A549 (cell line): ENCODE measurements around the gene CFAP410. TPM values are rescaled to one million over a fixed set of nuclear protein-coding genes. Genes with fewer than 3 reads are reported as not detected.

Experiments
- ATAC-seq, 2 experiments: fragments of 200-7000 bp in 1 of 2; fragments of >200 bp in 1 of 2; cut with Nextera tagmentation in 1 of 2; cut with Tn5 transposase in 1 of 2; 3 replicates each; pipeline versions ENCODE4 v1.8.0 to v1.9.1; 2018 to 2020; ENCODE audit warnings: mild to moderate bottlenecking in 1 of 2, moderate library complexity in 1 of 2
- CTCF ChIA-PET: fragments of 300-600 bp; sonication (Branson Sonifier 250); formaldehyde crosslinking; extraction: SDS; loops from one replicate; lab custom pipeline; 2021; ENCODE audit warnings: antibody characterized with exemption, inconsistent platforms; lab: Yijun Ruan, JAX
- POLR2A ChIA-PET: fragments of 350-600 bp; formaldehyde crosslinking; extraction: SDS; loops from one replicate; lab custom pipeline; 2021; ENCODE audit warnings: antibody characterized with exemption, inconsistent platforms; lab: Yijun Ruan, JAX
- DNase-seq, 2 experiments: peaks; one replicate each; pipeline versions ENCODE4 v3.0.0 to v3.0.0-alpha.2; 2011 to 2016; ENCODE audit warnings: low read depth in 1 of 2, low spot score in 1 of 2
- FAIRE-seq: peaks from 2 replicates; lab custom pipeline; 2011; peaks lifted over from hg19 to GRCh38; lab: Jason Lieb, UNC
- H3K27ac ChIP-seq, 2 experiments: fragments of >200 bp; sonication (Bioruptor Twin); formaldehyde crosslinking; 3 replicates each; pipeline ENCODE4 v1.5.1; 2016 to 2017
- H3K4me1 ChIP-seq: fragments of >200 bp; sonication (Bioruptor Twin); formaldehyde crosslinking; 3 replicates; pipeline ENCODE4 v1.6.1; 2016
- H3K4me2 ChIP-seq: fragments of >200 bp; sonication (Bioruptor Twin); formaldehyde crosslinking; 3 replicates; pipeline ENCODE4 v1.6.1; 2016
- H3K4me3 ChIP-seq: fragments of >200 bp; sonication (Bioruptor Twin); formaldehyde crosslinking; 3 replicates; pipeline ENCODE4 v1.5.1; 2016
- H3K9me3 ChIP-seq: fragments of >200 bp; sonication (Bioruptor Twin); formaldehyde crosslinking; 3 replicates; pipeline ENCODE4 v1.6.1; 2016
- ATOH8 ChIP-seq: fragments of 250-450 bp; sonication (Bioruptor Pico); IDR thresholded peaks from 2 replicates; pipeline ENCODE4 v1.5.0; 2020; ENCODE audit warnings: low read depth, mild to moderate bottlenecking, moderate library complexity
- BCL3 ChIP-seq: fragments of >200 bp; sonication (Bioruptor Twin); formaldehyde crosslinking; IDR thresholded peaks from 3 replicates; pipeline ENCODE4 v1.6.1; 2016
- BHLHE40 ChIP-seq: IDR thresholded peaks from 2 replicates; pipeline ENCODE4 v1.6.1; 2012; ENCODE audit warnings: low read depth, low read length, inconsistent platforms
- CBX8 ChIP-seq: fragments of 200-600 bp; sonication (generic); IDR thresholded peaks from 2 replicates; pipeline ENCODE4 v1.6.1; 2016
- CHD4 ChIP-seq: fragments of 200-600 bp; sonication (generic); IDR thresholded peaks from 2 replicates; pipeline ENCODE4 v1.6.1; 2016; ENCODE audit warnings: antibody characterized with exemption, mild to moderate bottlenecking, borderline replicate concordance
- CTCF ChIP-seq: fragments of >200 bp; sonication (Bioruptor Twin); formaldehyde crosslinking; IDR thresholded peaks from 3 replicates; pipeline ENCODE4 v1.5.1; 2016
- EHF ChIP-seq: fragments of 250-450 bp; sonication (Bioruptor Pico); IDR thresholded peaks from 2 replicates; pipeline ENCODE4 v1.5.0; 2020; ENCODE audit warnings: mild to moderate bottlenecking
- EHMT2 ChIP-seq: fragments of 200-600 bp; sonication (generic); IDR thresholded peaks from 2 replicates; pipeline ENCODE4 v1.6.1; 2016; ENCODE audit warnings: antibody characterized with exemption, low read depth, mild to moderate bottlenecking, moderate library complexity
- ESRRA ChIP-seq: fragments of 150-350 bp; IDR thresholded peaks from 2 replicates; pipeline ENCODE4 v1.6.1; 2014; ENCODE audit warnings: mild to moderate bottlenecking, low read length, borderline replicate concordance
- HDAC2 ChIP-seq: fragments of 200-600 bp; sonication (generic); IDR thresholded peaks from 2 replicates; pipeline ENCODE4 v1.6.1; 2016
- HES2 ChIP-seq: fragments of >200 bp; sonication (Bioruptor Twin); formaldehyde crosslinking; IDR thresholded peaks from 2 replicates; pipeline ENCODE4 v1.6.1; 2016
- HEYL ChIP-seq: fragments of 250-450 bp; sonication (Bioruptor Pico); IDR thresholded peaks from 2 replicates; pipeline ENCODE4 v1.8.0; 2021; ENCODE audit warnings: mild to moderate bottlenecking, moderate library complexity
- HMGXB4 ChIP-seq: fragments of 250-450 bp; sonication (Bioruptor Pico); IDR thresholded peaks from 2 replicates; pipeline ENCODE4 v1.5.0; 2021; ENCODE audit warnings: mild to moderate bottlenecking, moderate library complexity, borderline replicate concordance
- HOXA7 ChIP-seq: fragments of 250-450 bp; sonication (Bioruptor Pico); IDR thresholded peaks from 2 replicates; pipeline ENCODE4 v1.5.0; 2020; ENCODE audit warnings: mild to moderate bottlenecking, moderate library complexity
- JUN ChIP-seq, 2 experiments: fragments of >200 bp; sonication (Bioruptor Twin); formaldehyde crosslinking; IDR thresholded peaks; 2 replicates in 1 of 2; 3 replicates in 1 of 2; pipeline ENCODE4 v1.6.1; 2016 to 2017
- KDM1A ChIP-seq: fragments of 200-600 bp; sonication (generic); IDR thresholded peaks from 2 replicates; pipeline ENCODE4 v1.6.1; 2016; ENCODE audit warnings: low read depth, mild to moderate bottlenecking
- KDM5A ChIP-seq: fragments of 200-600 bp; sonication (generic); IDR thresholded peaks from 2 replicates; pipeline ENCODE4 v1.6.1; 2016; ENCODE audit warnings: antibody characterized with exemption, mild to moderate bottlenecking
- MAZ ChIP-seq: fragments of 150-350 bp; IDR thresholded peaks from 2 replicates; pipeline ENCODE4 v1.6.1; 2014; ENCODE audit warnings: antibody characterized with exemption, low read depth, low read length, borderline replicate concordance
- POLR2A ChIP-seq: IDR thresholded peaks from 2 replicates; pipeline ENCODE4 v1.6.1; 2012; ENCODE audit warnings: mild to moderate bottlenecking, low read length
- RAD21 ChIP-seq, 2 experiments: fragments of >200 bp in 1 of 2; sonication (Bioruptor Twin) in 1 of 2; formaldehyde crosslinking in 1 of 2; IDR thresholded peaks in 1 of 2; conservative IDR thresholded peaks in 1 of 2; 2 replicates in 1 of 2; 3 replicates in 1 of 2; pipeline ENCODE4 v1.6.1; 2012 to 2018; ENCODE audit warnings: inconsistent platforms in 1 of 2
- SMC3 ChIP-seq: fragments of >200 bp; sonication (Bioruptor Twin); formaldehyde crosslinking; IDR thresholded peaks from 3 replicates; pipeline ENCODE4 v1.6.1; 2018; ENCODE audit warnings: inconsistent platforms
- TFCP2L1 ChIP-seq: fragments of 250-450 bp; sonication (Bioruptor Pico); IDR thresholded peaks from 2 replicates; pipeline ENCODE4 v1.5.0; 2021; ENCODE audit warnings: mild to moderate bottlenecking
- TP53 ChIP-seq: fragments of 250-450 bp; sonication (Bioruptor Pico); IDR thresholded peaks from 2 replicates; pipeline ENCODE4 v1.5.0; 2021; ENCODE audit warnings: mild to moderate bottlenecking, moderate library complexity
- ZFP36 ChIP-seq: fragments of 450-650 bp; IDR thresholded peaks from 2 replicates; pipeline ENCODE4 v1.6.1; 2014; ENCODE audit warnings: borderline replicate concordance; ENCODE audit not compliant: partially characterized antibody
- ZSCAN20 ChIP-seq: fragments of 250-450 bp; sonication (Bioruptor Pico); IDR thresholded peaks from 2 replicates; pipeline ENCODE4 v1.8.0; 2022; ENCODE audit warnings: mild to moderate bottlenecking, moderate library complexity
- WGBS: methylation state at CpG from one replicate; pipeline ENCODE4 v1.1.6; 2017; ENCODE audit errors: missing lambda C conversion rate; 5-methylcytosine and 5-hydroxymethylcytosine counted together
- polyA plus RNA-seq, 4 experiments: library from polyadenylated mRNA; depleted of rRNA in 3 of 4; stranded (reverse); fragments of >200 nt; fragmentation: RNase III in 1 of 4; extraction: RNeasy Plus Mini Kit Qiagen cat#74134 plus additional on column Dnase treatment in 1 of 4; gene quantifications; 2 replicates in 3 of 4; 3 replicates in 1 of 4; pipeline ENCODE4 v1.2.3, GENCODE V29; 2011 to 2017

The CFAP410 gene
- polyA plus RNA-seq, 2 of the 4 experiments (the other 2 are of a cell fraction), result 3.2 to 7.1 TPM

- Histone ChIP-seq H3K9me3 (no peaks in the 10 kb centered on the region), H3K4me3 (no peak overlapping the region), H3K4me1 (no peaks in the 10 kb centered on the region)
- no peak for FAIRE-seq
- DNase-seq, result no peak
- POLR2A ChIA-PET, result no interaction called here
- no peak for ATAC-seq
- 91% methylated on average over 19 of the region's 21 CpGs for WGBS
- TF ChIP-seq HOXA7 (no peak), HES2 (no peak), TP53 (CRISPR knock-in tag) (no peak), POLR2A (no peak)
- TF ChIP-seq, all 56 proteins: peak for 0
- CTCF ChIA-PET, result interaction anchor here (1.2 to 3.4 kb wide), 3 partner anchors 8 to 10 kb away, joined by 3 to 15 read pairs (median 6); no protein-coding TSS in a partner anchor
- H3K4me2 ChIP-seq, result no peak overlapping the region
- no peak overlapping the region for H3K27ac ChIP-seq
These were observed 32.1 kb downstream of the CFAP410 start for GRCh38 chr21:44306936-44307704.

- Histone ChIP-seq H3K9me3 (no peaks in the 10 kb centered on the region), H3K4me3 (no peak overlapping the region), H3K4me2 (no peak overlapping the region), H3K27ac (no peak overlapping the region), H3K4me1 (peaks cover 10% of the 10 kb centered on the region; the same call in 1 of the 3 replicates)
- ChIA-PET CTCF (interaction anchor here (0.6 to 3.4 kb wide), 5 partner anchors 9 to 35 kb away, joined by 3 to 15 read pairs (median 8); no protein-coding TSS in a partner anchor), POLR2A (no interaction called here)
- TF ChIP-seq ZSCAN20 (CRISPR knock-in tag) (no peak), HMGXB4 (CRISPR knock-in tag) (no peak), MAZ (no peak), ESRRA (no peak), TFCP2L1 (no peak), BCL3 (no peak)
- no peak for DNase-seq
- WGBS, result 88% methylated on average over 8 of the region's 9 CpGs
- FAIRE-seq, result no peak
- ATAC-seq, result no peak
These were observed 33.5 kb downstream of the CFAP410 start for GRCh38 chr21:44305691-44306090.

- POLR2A ChIA-PET, result no interaction called here
- CTCF ChIA-PET, result interaction anchor here (0.6 to 3.4 kb wide), 9 partner anchors 10 to 436 kb away, joined by 3 to 15 read pairs (median 3); no protein-coding TSS in a partner anchor
- Histone ChIP-seq H3K9me3 (no peaks in the 10 kb centered on the region), H3K4me3 (no peak overlapping the region), H3K27ac (no peak overlapping the region), H3K4me1 (peaks cover 10% of the 10 kb centered on the region; the same call in 1 of the 3 replicates), H3K4me2 (no peak overlapping the region)
- FAIRE-seq (no peak), DNase-seq (peak; percentile 39 to 54), ATAC-seq (peak; percentile 57 to 80; a peak in 4 of 6 replicates)
- no peak for TF ChIP-seq POLR2A
- no peak for TF ChIP-seq ZFP36
- TF ChIP-seq EHF (CRISPR knock-in tag), result no peak
- peak; percentile 48 for TF ChIP-seq CTCF
- no peak for TF ChIP-seq HDAC2
- TF ChIP-seq BCL3, result no peak
- 0 out of 3 replicates have a peak, but pooled peaks have one; percentile 33 for TF ChIP-seq SMC3
- peak in 1 of 2 experiments; percentile 31; a peak in 2 of 5 replicates for TF ChIP-seq RAD21 (conservative IDR thresholded peaks at IDR 0.05 in 1 of 2, IDR thresholded peaks at IDR 0.05 in 1 of 2)
- TF ChIP-seq TFCP2L1, result no peak
- no peak for TF ChIP-seq JUN (IDR thresholded peaks at IDR 0.05)
- TF ChIP-seq CBX8, result no peak
- no peak for TF ChIP-seq KDM5A
- TF ChIP-seq KDM1A, result no peak
- no peak for TF ChIP-seq ZSCAN20 (CRISPR knock-in tag)
- TF ChIP-seq HEYL (CRISPR knock-in tag), result no peak
- no peak for TF ChIP-seq CHD4
- TF ChIP-seq EHMT2, result no peak
- no peak for TF ChIP-seq BHLHE40
- TF ChIP-seq ATOH8 (CRISPR knock-in tag), result no peak
- WGBS, result 49% methylated on average over 5 of the region's 8 CpGs
These were observed 34.3 kb downstream of the CFAP410 start for GRCh38 chr21:44304877-44305293.
